ENCODE results near the gene DNAJB13.

DNAJB13 gene

DNA sequence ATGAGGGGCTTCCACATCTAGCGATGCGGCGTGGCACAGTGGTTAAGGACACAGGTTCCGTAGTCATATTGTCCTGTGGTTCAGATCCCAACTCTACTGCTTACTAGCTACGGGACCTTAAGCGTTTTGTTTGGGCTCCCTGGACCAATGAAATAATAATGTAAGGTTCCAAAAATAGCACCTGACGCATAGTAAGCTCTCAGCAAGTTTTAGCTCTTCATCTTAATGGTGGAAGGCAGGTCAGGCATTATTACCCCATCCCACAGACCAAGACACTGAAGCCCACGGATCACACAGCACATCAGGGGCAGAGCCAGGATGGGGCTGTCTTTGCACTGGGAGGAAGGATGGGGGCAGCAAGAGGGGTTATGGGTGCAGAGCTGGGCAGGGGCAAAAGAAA, 13.0 kb downstream of the DNAJB13 start:
- peaks cover 31% of the 10 kb centered on the region for H3K4me1 Mint-ChIP-seq (ENCODE audit: low read depth)

DNA sequence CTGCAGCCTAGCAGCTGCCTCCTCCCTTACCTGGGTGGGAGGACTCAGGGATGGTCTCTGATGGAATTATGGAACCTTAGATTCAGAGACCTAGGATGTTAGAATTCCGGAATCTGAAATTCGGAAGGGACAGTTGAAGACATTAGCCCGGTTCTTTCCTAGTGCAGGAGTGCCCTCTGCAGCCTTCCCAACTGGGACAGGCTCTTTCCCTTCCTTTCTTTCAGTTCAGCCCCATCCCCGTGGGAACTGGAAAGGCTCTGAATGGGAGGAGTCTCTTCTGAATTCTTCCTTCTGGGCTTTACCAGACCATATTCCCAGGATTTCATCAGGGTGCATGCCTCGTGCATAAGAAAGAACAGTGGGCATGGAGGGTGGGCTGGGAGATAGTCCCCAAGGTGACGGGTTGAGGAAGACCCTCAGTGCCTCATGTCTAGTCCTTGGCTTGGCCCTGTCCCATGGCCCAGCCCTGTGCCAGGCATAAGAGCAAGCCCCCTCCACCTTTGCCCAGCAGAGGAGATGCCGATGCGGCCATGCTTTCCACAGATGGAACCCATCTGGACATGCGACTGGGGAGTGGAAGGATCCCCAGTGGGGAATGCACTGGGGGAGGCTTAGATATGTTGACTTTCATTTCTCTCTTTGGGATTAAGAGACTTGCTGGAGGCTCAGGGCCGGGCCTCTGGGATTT, 14.4 kb downstream of the DNAJB13 start:
- Mint-ChIP-seq H3K27me3 (no peaks in the 10 kb centered on the region), H3K27ac (no peak overlapping the region), H3K36me3 (ENCODE audit: low read depth) (no peaks in the 10 kb centered on the region), H3K4me1 (ENCODE audit: low read depth) (peaks cover 45% of the 10 kb centered on the region), H3K9me3 (no peaks in the 10 kb centered on the region), H3K4me3 (no peak overlapping the region)

More for the DNA sequence above, 13.0 kb downstream of the DNAJB13 start:
- H3K4me3 Mint-ChIP-seq: no peak overlapping the region
- no peaks in the 10 kb centered on the region for H3K27me3 Mint-ChIP-seq
- H3K27ac Mint-ChIP-seq: peak overlapping the region; percentile 36
- H3K9me3 Mint-ChIP-seq: no peaks in the 10 kb centered on the region
- H3K36me3 Mint-ChIP-seq (ENCODE audit: low read depth): no peaks in the 10 kb centered on the region

DNA sequence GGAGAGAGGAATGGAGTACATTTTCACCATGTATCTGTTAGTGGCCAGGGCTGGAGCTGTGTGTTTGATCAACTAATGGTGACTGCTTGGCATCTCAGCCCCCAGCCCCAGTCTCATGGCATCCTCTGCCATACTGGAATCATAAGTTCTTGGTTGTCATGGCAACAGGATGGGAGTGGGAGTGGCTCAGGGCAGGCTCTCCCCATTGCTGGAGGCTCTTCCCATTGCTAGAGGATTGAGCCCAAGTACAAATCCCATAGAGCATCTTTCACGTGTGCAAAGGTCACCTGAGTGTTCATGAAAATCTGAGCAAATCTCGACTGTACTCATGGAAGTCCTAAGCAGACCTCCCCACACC, 14.9 kb downstream of the DNAJB13 start:
- Mint-ChIP-seq H3K4me1 (ENCODE audit: low read depth) (peaks cover 50% of the 10 kb centered on the region), H3K36me3 (ENCODE audit: low read depth) (no peaks in the 10 kb centered on the region), H3K9me3 (no peaks in the 10 kb centered on the region), H3K4me3 (no peak overlapping the region), H3K27ac (no peak overlapping the region), H3K27me3 (no peaks in the 10 kb centered on the region)

DNA sequence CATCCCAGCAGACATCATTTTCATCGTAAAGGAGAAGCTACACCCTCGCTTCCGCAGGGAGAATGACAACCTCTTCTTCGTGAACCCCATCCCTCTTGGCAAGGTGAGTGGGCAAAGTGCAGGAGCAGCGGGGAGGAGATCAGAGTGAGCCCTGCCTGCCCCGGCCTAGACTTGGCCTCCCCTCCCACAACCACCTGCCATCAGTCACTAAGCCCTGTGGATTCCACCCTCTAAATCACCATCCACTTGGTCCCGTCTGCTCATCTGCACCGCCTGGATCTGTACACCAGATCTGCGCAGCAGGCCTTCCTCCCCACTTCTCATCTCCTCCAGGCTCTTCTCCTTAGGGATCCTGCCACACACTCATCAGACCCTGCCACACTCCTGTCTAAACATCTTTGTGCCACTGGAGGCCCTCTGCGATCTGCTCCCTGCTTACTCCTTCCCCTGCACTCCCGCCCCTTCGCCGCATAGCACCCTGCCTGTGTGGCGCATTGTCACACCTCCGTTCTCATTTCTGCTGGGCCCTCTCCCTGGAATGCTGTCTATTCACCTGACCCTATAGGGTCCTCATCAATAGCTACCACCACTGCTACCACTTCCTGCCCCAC, 17.6 kb downstream of the DNAJB13 start:
- H3K4me3 Mint-ChIP-seq: no peak overlapping the region
- H3K27ac Mint-ChIP-seq: peak overlapping the region; percentile 2
- H3K4me1 Mint-ChIP-seq (ENCODE audit: low read depth): peaks cover 75% of the 10 kb centered on the region
- H3K36me3 Mint-ChIP-seq (ENCODE audit: low read depth): peaks cover 6% of the 10 kb centered on the region
- no peaks in the 10 kb centered on the region for H3K9me3 Mint-ChIP-seq
- no peaks in the 10 kb centered on the region for H3K27me3 Mint-ChIP-seq

DNA sequence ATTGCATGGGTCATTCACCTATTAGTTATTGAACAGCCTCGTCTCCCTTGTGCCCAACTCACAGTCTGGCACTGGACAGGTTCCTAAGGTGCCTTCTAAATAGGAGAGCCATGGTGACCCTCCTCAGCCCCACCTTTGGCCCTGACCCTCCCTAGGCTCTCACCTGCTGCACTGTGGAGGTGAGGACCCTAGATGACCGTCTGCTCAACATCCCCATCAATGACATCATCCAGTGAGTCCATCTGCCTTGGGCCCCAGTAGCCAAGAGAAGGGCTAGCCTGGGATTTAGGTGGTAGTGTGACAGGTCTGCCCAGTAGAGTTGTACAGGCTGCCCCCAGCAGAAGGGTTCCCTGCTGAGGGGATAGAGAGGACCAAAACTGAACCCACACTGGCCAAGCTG, 18.3 kb downstream of the DNAJB13 start:
- H3K27me3 Mint-ChIP-seq: no peaks in the 10 kb centered on the region
- peaks cover 13% of the 10 kb centered on the region for H3K36me3 Mint-ChIP-seq (ENCODE audit: low read depth)
- H3K9me3 Mint-ChIP-seq: no peaks in the 10 kb centered on the region
- H3K4me1 Mint-ChIP-seq (ENCODE audit: low read depth): peaks cover 78% of the 10 kb centered on the region
- H3K27ac Mint-ChIP-seq: peak overlapping the region; percentile 65
- no peak overlapping the region for H3K4me3 Mint-ChIP-seq

DNA sequence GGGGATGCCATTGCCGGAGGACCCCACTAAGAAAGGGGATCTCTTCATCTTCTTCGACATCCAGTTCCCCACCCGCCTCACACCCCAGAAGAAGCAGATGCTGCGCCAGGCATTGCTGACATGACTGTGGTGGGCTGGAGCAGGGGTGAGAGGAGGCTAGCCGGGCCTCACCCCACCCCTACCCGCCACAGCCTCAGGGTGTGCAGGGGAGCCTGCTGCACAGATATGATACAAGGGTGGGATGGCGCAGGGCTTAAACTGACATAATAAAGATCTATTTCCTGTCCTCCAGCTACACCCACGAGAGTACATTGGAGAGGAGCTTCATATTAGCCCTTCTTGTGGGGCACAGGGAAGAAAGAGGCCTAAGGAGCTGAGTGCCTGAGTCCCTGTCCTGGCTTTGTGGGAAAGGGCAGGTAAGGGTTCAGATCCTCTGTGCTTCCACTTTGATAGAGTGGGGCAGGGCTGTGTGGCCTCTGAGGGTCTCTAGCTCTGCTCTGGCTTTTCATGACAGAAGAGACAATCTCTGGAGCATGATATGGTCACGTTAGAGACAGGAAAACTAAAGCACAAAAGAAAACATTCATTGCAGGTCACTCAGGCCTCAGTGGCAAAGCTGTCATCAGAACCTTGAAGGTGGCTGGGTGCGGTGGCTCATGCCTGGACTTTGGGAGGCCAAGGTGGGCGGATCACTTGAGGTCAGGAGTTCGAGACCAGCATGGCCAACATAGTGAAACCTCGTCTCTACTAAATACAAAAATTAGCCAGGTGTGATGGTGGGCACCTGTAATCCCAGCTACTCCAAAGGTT, 19.4 kb downstream of the DNAJB13 start:
- peak overlapping the region; percentile 55 for H3K27ac Mint-ChIP-seq
- H3K4me1 Mint-ChIP-seq (ENCODE audit: low read depth): peaks cover 81% of the 10 kb centered on the region
- no peaks in the 10 kb centered on the region for H3K9me3 Mint-ChIP-seq
- H3K27me3 Mint-ChIP-seq: no peaks in the 10 kb centered on the region
- H3K36me3 Mint-ChIP-seq (ENCODE audit: low read depth): peaks cover 24% of the 10 kb centered on the region
- H3K4me3 Mint-ChIP-seq: no peak overlapping the region

DNA sequence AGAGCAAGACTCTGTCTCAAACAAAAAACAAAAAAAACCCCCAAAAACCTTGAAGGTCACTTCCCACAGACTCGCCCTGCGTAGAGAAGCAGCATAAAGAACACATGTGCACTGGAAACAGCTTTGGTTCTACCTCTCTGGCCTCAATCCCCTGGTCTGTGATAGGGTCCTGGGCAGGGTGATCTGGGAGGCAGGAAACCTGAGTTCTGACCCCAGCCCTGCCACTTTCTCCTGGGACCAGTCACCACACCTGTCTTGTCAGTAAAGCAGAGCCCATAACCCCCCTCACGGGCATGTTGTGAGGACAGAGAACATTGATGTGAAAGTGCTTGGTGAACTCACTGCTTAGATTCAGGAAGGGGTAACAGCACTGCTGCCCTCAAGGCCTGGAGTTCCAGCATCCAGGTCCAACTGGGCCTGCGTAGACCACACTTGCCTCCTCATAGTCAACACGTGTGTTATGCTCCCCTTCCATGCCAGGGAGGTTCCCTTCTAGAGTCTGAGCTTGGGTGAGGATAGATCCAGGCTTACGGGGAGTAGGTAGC, 20.4 kb downstream of the DNAJB13 start:
- Mint-ChIP-seq H3K4me3 (no peak overlapping the region), H3K9me3 (no peaks in the 10 kb centered on the region), H3K4me1 (ENCODE audit: low read depth) (peaks cover 87% of the 10 kb centered on the region)

DNA sequence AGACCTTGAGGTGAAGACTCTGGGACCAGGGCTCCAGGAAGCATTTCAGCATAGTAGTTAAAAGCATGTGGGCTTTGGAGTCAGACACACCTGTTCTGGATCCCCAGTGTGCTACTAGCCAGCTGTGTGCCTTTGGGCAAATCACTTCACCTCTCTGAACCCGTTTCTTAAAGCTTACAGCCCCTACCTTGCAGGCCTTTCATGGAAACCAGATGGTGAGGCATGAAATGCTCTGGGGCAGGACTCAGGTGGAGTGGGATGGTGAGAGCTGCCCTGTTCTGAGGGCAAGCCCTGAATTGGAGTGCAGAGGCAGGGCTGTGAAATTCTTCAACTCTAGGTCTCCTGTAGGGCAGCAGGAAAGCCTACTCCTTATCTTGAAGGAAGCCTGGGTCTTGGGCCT, 21.4 kb downstream of the DNAJB13 start:
- no peaks in the 10 kb centered on the region for H3K27me3 Mint-ChIP-seq
- no peaks in the 10 kb centered on the region for H3K9me3 Mint-ChIP-seq
- H3K4me3 Mint-ChIP-seq: no peak overlapping the region
- peak overlapping the region; percentile 55 for H3K27ac Mint-ChIP-seq
- H3K4me1 Mint-ChIP-seq (ENCODE audit: low read depth): peaks cover 96% of the 10 kb centered on the region
- peaks cover 43% of the 10 kb centered on the region for H3K36me3 Mint-ChIP-seq (ENCODE audit: low read depth)

More for the DNA sequence above, 20.4 kb downstream of the DNAJB13 start:
- Mint-ChIP-seq H3K36me3 (ENCODE audit: low read depth) (peaks cover 34% of the 10 kb centered on the region), H3K27me3 (no peaks in the 10 kb centered on the region), H3K27ac (peak overlapping the region; percentile 89)

DNA sequence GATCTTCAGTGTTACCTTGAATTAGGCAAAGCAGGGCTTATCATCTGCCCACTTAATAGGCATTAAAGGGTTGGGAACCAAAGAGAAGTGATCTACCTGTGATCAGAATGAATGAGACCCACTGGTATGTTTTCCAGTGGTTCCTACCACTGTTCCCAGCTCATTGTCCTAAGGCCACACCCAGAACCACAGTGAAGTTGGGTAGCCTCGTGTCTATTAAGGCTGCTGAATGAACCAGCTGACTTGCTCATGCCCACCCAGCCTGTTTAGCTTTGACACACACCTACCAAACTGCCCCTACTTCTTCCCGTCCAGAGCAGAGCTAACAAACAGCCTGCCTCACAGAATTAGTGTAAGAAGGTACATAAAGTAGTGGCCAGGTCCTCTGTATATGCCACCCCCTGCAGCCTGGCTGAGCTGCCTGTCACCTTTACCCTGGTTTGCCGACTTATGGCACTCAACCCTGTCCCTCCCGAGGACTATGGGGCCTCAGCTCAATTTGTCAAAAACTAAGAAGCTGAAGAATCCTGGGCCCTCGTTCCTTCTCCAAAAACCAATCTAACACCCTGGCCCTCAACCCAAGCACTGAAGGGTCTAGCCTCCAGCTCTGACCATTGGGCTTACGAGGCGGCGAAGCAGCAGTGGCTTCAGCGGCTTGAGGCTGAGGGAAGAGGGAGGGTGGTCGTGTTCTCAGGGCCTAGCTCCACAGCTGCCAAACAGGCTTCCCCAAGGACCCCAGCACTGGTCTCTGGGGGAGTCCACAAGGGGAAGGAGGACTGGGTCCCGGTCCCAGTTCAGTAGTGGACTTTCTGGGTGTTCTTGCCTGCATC, 22.0 kb downstream of the DNAJB13 start:
- peak overlapping the region; percentile 55 for H3K27ac Mint-ChIP-seq
- no peak overlapping the region for H3K4me3 Mint-ChIP-seq
- peaks cover 50% of the 10 kb centered on the region for H3K36me3 Mint-ChIP-seq (ENCODE audit: low read depth)
- no peaks in the 10 kb centered on the region for H3K9me3 Mint-ChIP-seq
- peaks cover 98% of the 10 kb centered on the region for H3K4me1 Mint-ChIP-seq (ENCODE audit: low read depth)
- no peaks in the 10 kb centered on the region for H3K27me3 Mint-ChIP-seq

DNA sequence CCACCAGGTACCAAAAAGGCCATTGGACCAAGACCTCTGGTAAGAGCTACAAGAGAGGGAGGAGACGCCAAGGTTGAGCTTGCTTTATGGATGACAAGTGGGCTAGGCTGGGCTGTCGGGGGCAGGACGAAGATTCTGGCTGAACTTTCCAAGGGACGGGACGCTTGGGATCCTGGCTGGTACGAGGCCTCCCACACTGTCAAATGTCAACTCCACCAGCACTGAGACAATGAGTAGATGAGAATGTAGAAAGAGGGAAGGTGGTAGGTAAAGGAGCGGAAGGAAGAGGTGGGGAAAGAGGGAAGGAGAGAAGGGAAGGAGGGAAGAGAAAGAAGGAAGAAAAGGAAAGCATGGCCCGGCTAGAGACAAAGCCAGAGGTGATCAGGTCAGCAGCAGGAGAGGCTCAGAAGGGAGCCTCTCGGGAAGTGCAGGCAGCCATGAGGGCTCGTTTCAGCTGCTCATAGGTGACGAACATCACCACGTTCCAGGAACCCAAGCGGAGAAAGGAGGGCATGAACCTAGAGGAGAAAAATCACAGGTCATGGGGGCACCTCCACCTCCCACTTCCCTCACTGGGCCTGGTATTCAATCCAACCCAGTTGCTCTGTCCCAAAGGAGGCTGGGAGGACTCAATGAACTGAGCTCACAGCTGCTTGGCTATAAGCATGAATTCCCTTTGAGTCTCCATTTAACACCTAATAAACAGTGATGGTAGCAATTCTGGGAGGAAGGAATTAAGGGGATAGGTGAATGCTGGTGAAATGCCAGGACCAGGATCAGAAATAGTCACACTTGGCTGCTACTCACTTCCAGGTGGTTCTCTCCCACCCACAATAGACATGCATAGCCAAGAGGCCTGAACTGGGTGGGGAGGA, 24.0 kb downstream of the DNAJB13 start:
- Mint-ChIP-seq H3K4me1 (ENCODE audit: low read depth) (peaks cover 98% of the 10 kb centered on the region), H3K4me3 (peak overlapping the region; percentile 50), H3K27me3 (no peaks in the 10 kb centered on the region)

DNA sequence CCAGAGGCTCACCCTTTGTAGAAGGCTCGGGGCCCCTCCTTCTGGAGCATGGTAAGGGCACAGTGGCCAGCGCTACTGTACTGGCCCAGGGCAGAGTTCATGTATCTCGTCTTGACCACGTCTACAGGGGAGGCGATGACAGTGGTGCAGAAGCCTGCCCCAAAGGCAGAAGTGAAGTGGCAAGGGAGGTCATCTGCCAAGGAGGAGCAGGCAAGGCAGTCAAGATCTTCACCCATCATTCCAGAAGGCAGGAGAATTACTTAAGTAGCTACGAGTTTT, 24.6 kb downstream of the DNAJB13 start:
- H3K27me3 Mint-ChIP-seq: no peaks in the 10 kb centered on the region
- H3K9me3 Mint-ChIP-seq: no peaks in the 10 kb centered on the region
- H3K4me1 Mint-ChIP-seq (ENCODE audit: low read depth): peaks cover 98% of the 10 kb centered on the region
- H3K36me3 Mint-ChIP-seq (ENCODE audit: low read depth): peaks cover 76% of the 10 kb centered on the region
- peak overlapping the region; percentile 50 for H3K4me3 Mint-ChIP-seq
- peak overlapping the region; percentile 57 for H3K27ac Mint-ChIP-seq

More for the DNA sequence above, 24.0 kb downstream of the DNAJB13 start:
- Mint-ChIP-seq H3K27ac (peak overlapping the region; percentile 70), H3K9me3 (no peaks in the 10 kb centered on the region), H3K36me3 (ENCODE audit: low read depth) (peaks cover 70% of the 10 kb centered on the region)

DNA sequence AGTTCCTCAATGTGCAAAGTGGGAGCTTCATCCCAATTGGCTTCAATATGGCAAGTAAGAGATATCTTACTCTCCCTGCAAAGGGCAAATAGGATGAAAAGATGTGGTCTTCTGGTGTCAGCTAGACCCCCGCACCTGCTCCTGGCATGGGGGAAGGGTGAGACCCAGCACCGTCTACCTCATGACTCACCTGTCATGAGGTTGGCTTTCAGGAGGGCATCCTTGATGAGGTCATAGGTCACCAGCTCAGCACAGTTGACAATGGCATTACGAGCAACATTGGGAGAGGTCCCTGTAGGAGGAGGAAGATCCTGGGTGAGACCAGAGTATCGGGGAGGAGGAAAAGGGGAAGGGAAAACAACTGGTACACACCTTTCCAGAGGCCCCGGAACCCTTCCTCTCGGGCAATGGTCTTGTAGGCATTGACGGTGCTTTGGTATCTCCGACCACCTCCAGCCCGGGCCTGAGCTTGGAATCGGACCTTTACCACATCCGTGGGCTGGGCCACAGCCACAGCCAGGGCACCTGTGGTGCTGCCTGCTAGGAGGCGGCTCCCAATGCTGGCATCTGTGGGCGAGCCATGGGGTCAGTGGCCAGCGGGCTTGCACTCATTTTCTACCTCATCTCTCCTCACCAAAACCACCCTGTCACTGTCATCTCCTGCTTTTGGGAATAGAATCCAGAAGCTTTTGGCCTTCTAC, 25.8 kb downstream of the DNAJB13 start:
- Mint-ChIP-seq H3K36me3 (ENCODE audit: low read depth) (peaks cover 88% of the 10 kb centered on the region), H3K27me3 (no peaks in the 10 kb centered on the region), H3K4me1 (ENCODE audit: low read depth) (peaks cover 98% of the 10 kb centered on the region), H3K4me3 (peak overlapping the region; percentile 49), H3K27ac (peak overlapping the region; percentile 80), H3K9me3 (no peaks in the 10 kb centered on the region)

DNA sequence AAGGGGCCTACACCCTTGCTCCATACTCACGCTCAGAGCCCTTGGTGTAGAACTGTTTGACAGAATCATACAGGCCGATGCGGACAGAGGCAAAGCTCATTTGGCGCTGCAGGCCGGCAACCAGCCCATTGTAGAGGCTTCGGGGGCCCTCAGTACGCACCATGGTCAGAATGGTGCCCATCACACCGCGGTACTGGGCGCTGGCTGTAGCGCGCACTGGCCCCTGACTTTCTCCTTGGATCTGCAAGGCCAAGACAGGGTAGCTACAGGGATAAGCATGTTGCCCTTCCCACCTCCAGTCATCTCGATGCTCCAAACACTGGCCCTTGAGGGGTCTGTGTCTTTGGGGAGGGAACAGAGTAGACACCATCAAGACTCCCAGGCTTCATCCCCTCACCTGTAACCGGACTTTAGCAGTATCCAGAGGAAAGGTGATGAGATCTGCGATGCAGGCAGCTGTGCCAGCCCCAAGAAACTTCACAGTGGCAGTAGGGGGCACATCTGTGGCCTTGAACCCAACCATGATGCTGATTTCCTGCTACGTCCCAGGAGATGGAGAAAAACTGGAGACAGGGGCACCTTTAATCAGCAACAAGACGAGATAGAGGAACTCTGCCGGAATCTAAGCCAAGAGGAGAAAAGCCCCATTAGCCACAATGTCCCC, 27.2 kb downstream of the DNAJB13 start:
- peaks cover 89% of the 10 kb centered on the region for H3K4me1 Mint-ChIP-seq (ENCODE audit: low read depth)
- H3K9me3 Mint-ChIP-seq: no peaks in the 10 kb centered on the region
- H3K36me3 Mint-ChIP-seq (ENCODE audit: low read depth): peaks cover 94% of the 10 kb centered on the region
- peak overlapping the region; percentile 98 for H3K4me3 Mint-ChIP-seq
- H3K27me3 Mint-ChIP-seq: no peaks in the 10 kb centered on the region
- peak overlapping the region; percentile 100 for H3K27ac Mint-ChIP-seq
